Right lobe of liver (tissue), 6 donors: ENCODE data around the gene USP22. TPM values are rescaled to one million over a fixed set of nuclear protein-coding genes. Genes with fewer than 3 reads are reported as not detected.
"Not testable (repeated sequence)": the region's sequence is repeated elsewhere in the genome, so short reads cannot be mapped to it uniquely, and the experiment has no call there.

Experiments
- ATAC-seq, 4 donors: fragments of 200-7000 bp; cut with Tn5 transposase; one replicate each; pipeline ENCODE4 v1.9.1; 2020; ENCODE audit warnings: mild to moderate bottlenecking in 4 of 4, moderate library complexity in 4 of 4
- DNase-seq, 3 donors: peaks; one replicate each; pipeline ENCODE4 v3.0.0-alpha.2; 2020
- H3K27ac ChIP-seq, 3 donors: fragments of 200-600 bp; one replicate each; pipeline ENCODE4 v1.8.0; 2022
- H3K27me3 ChIP-seq, 2 donors: fragments of 200-600 bp; one replicate each; pipeline ENCODE4 v1.8.0; 2022
- H3K36me3 ChIP-seq, 4 donors: fragments of 200-600 bp; sonication (generic) in 1 of 4; one replicate each; pipeline versions ENCODE4 v1.5.1 to v1.8.0; 2017 to 2022; ENCODE audit warnings: control low read depth in 1 of 4
- H3K4me1 ChIP-seq, 4 donors: fragments of 200-600 bp; sonication (generic) in 1 of 4; one replicate each; pipeline versions ENCODE4 v1.5.1 to v1.8.0; 2017 to 2022; ENCODE audit warnings: control low read depth in 1 of 4
- H3K4me3 ChIP-seq, 3 donors: fragments of 200-600 bp; one replicate each; pipeline ENCODE4 v1.8.0; 2022
- H3K9me3 ChIP-seq, 4 donors: fragments of 200-600 bp; sonication (generic) in 1 of 4; one replicate each; pipeline versions ENCODE4 v1.5.1 to v1.8.0; 2017 to 2022; ENCODE audit warnings: control low read depth in 1 of 4
- POLR2A ChIP-seq: fragments of 450-650 bp; IDR thresholded peaks from one replicate; pipeline ENCODE4 v1.6.1; 2017; ENCODE audit warnings: antibody characterized with exemption, mild to moderate bottlenecking
- WGBS: methylation state at CpG from one replicate; pipeline ENCODE4 v1.1.6; 2018; ENCODE audit warnings: low coverage, low lambda C conversion rate; ENCODE audit not compliant: insufficient coverage; ENCODE audit errors: missing lambda C conversion rate; 5-methylcytosine and 5-hydroxymethylcytosine counted together
- intact Hi-C, 2 donors: fragments of 100-400 bp; cut with DNase I; formaldehyde crosslinking; loops; one replicate each; pipeline versions ENCODE4 v1.11.2 to v1.14.1; 2022
- total RNA-seq, 6 experiments: library from RNA; depleted of rRNA in 2 of 6; stranded (reverse); fragments of >200 nt in 2 of 6; fragmentation: NEBNext Ultra II Directional in 3 of 6; extraction: Animal tissue kit (Norgen Biotek cat#: 25700) in 3 of 6; gene quantifications; one replicate each; pipeline versions ENCODE4 v1.1.0 to v1.2.4, GENCODE V29; 2016 to 2023
- TF ChIP-seq, protein P1 (sequence below), 4 donors: fragments of 200-600 bp in 3 of 4; fragments of 450-650 bp in 1 of 4; IDR thresholded peaks; one replicate each; pipeline versions ENCODE4 v1.5.1 to v1.8.0; 2016 to 2022; ENCODE audit warnings: antibody characterized with exemption in 4 of 4, mild to moderate bottlenecking in 2 of 4
- donor health status: DM: no; HTN: yes; CAD: no.
- donor health status: DM: no; HTN: no; CAD: no.
- donor health status: DM: no; HTN: no; CAD: no.
- donor health status: DM: no; HTN: yes; CAD: no.
- donor health status: DM: no; HTN: yes; CAD: no.

USP22 gene
- total RNA-seq, 6 experiments from 2014 or later = 69.8 to 81.2 (median 77.7) TPM

DNA sequence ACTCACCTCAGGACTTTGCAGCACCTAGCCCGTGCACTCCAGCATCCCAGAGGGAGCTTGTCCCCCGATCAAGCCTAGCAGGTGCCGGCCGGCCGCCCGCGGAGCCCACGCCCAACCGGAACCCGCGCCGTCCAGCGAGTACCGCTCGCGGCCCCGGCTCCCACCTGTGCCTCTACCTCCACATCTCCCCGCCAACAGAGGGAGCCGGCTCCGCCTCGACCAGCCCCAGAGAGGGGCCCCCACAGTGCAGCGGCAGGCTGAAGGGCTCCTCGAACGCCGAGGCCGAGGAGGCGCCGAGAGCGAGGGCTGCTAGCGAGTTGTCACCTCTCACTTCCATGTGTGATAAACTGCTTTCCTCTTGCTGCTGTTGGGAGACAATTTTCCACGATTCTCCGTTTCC lies 42.9 kb upstream of the USP22 start:
- TF ChIP-seq, protein P1, sequence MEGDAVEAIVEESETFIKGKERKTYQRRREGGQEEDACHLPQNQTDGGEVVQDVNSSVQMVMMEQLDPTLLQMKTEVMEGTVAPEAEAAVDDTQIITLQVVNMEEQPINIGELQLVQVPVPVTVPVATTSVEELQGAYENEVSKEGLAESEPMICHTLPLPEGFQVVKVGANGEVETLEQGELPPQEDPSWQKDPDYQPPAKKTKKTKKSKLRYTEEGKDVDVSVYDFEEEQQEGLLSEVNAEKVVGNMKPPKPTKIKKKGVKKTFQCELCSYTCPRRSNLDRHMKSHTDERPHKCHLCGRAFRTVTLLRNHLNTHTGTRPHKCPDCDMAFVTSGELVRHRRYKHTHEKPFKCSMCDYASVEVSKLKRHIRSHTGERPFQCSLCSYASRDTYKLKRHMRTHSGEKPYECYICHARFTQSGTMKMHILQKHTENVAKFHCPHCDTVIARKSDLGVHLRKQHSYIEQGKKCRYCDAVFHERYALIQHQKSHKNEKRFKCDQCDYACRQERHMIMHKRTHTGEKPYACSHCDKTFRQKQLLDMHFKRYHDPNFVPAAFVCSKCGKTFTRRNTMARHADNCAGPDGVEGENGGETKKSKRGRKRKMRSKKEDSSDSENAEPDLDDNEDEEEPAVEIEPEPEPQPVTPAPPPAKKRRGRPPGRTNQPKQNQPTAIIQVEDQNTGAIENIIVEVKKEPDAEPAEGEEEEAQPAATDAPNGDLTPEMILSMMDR (IDR thresholded peaks at IDR 0.05) = no peak
- H3K4me1 ChIP-seq = no peaks in the 10 kb centered on the region
- ATAC-seq = no peak
- 64% methylated on average over 2 of the region's 32 CpGs for WGBS
- H3K9me3 ChIP-seq = no peaks in the 10 kb centered on the region
- intact Hi-C loops = no loop called here
- H3K27me3 ChIP-seq = no peaks in the 10 kb centered on the region
- no peaks in the 10 kb centered on the region for H3K36me3 ChIP-seq
- DNase-seq = no peak
- H3K4me3 ChIP-seq = no peak overlapping the region
- H3K27ac ChIP-seq = no peak overlapping the region

DNA sequence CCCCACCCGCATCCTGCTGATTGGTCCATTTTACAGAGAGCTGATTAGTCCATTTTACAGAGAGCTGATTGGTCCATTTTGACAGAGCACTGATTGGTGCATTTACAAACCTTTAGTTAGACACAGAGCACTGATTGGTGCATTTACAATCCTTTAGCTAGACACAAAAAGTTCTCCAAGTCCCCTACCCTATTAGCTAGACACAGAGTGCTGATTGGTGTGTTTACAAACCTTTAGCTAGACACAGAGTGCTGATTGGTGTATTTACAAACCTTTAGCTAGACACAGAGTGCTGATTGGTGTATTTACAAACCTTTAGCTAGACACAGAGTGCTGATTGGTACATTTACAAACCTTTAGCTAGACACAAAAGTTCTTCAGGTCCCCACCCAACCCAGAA lies 42.5 kb upstream of the USP22 start:
- ATAC-seq, H3K36me3 ChIP-seq, H3K9me3 ChIP-seq, H3K4me1 ChIP-seq, H3K27me3 ChIP-seq, DNase-seq, H3K4me3 ChIP-seq, H3K27ac ChIP-seq, intact Hi-C loops: not testable (repeated sequence)
- WGBS = no CpG with 5 or more reads among the region's 1 CpG

DNA sequence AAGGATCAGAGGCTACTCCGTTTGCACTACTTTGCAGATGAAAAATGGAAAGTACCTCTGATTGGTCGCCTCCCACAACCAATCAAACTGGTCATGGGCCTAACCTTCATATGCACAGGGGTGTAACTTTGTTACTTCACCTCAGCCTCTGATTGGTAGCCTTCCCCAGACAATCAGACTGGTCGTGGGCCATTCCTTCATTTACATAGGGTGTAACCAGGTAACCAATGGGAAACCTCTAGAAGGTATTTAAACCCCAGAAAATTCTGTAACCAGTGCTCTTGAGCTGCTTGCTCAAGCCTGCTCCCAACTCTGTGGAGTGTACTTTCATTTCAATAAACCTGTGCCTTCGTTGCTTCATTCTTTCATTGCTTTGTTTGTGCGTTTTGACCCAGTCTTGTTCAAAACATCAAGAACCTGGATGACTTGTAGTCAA lies 39.2 kb upstream of the USP22 start:
- Histone ChIP-seq H3K4me3 (no peak overlapping the region), H3K9me3 (no peaks in the 10 kb centered on the region), H3K27me3 (no peaks in the 10 kb centered on the region), H3K27ac (no peak overlapping the region), H3K4me1 (no peaks in the 10 kb centered on the region), H3K36me3 (no peaks in the 10 kb centered on the region)
- DNase-seq (no peak), ATAC-seq (no peak)
- TF ChIP-seq, protein P1 (IDR thresholded peaks at IDR 0.05) = no peak
- TF ChIP-seq POLR2A = no peak
- intact Hi-C loops = no loop called here
- WGBS = 92% methylated on average over 4 of the region's 5 CpGs

DNA sequence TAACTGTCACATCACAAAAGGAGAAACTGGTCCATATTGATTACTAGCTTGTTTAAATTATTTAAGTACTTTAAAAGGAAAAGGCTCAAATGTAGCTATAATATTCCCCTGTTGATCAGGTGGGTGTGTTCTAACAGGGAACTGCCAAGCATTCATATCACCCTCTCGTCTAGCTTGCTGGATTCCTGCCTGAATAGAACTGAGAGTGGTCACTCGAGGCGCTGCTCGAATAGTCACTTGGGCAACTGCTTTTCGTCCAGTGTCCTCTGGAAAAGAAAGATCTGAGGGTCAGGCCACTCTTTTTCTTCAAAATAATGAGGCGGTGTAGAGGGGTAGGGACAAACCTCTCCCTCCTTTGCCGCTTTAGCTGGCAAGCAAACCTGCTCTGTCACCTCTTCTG lies 36.4 kb upstream of the USP22 start:
- DNase-seq = no peak
- TF ChIP-seq, protein P1 (IDR thresholded peaks at IDR 0.05) = no peak
- no peak for TF ChIP-seq POLR2A
- Histone ChIP-seq H3K9me3 (no peaks in the 10 kb centered on the region), H3K27ac (no peak overlapping the region), H3K36me3 (no peaks in the 10 kb centered on the region), H3K4me3 (no peak overlapping the region), H3K27me3 (no peaks in the 10 kb centered on the region), H3K4me1 (no peaks in the 10 kb centered on the region)
- ATAC-seq = no peak
- WGBS = 100% methylated on average over 3 of the region's 7 CpGs
- intact Hi-C loops = no loop called here

DNA sequence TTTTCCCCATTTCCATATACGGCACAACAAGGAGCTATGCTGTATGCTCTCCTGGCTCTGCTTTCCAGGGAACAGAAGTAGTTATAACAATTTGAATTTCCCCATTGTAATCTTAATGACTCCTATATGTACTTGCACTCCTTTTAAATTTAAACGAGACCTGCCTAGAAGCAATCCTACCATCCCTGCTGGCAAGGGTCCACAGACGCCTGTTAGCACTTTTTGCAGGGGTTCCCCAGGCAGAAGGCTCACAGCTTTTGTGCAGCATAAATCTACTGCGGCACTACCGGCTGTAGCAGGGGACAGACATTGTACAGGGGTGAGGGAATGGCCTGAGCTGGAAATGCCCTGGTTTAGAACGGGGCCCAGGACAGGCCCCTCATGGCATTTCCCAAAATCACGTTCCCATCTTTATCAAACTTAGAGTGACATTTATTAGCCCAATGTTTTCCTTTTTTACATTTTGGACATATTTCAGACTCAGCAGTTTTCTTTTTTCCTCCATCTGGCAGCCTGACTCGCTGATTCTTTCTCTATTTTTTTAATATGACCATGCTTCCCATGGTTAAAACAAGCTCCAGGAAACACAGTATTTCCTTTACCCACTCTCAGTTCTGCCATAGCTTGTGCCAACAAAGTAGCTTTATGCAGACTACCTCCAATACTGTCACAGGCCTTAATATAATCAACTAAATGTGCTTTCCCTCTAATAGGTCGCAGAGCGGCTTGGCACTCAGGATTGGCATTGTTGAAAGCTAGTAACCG lies 35.4 kb upstream of the USP22 start:
- H3K27me3 ChIP-seq = no peaks in the 10 kb centered on the region
- no peak for TF ChIP-seq POLR2A
- TF ChIP-seq, protein P1 (IDR thresholded peaks at IDR 0.05) = no peak

More for the DNA sequence above, 35.4 kb upstream of the USP22 start:
- 64% methylated on average over 10 of the region's 11 CpGs for WGBS
- H3K4me1 ChIP-seq = no peaks in the 10 kb centered on the region
- H3K27ac ChIP-seq = no peak overlapping the region
- H3K4me3 ChIP-seq = no peak overlapping the region
- DNase-seq (no peak), ATAC-seq (no peak)
- no peaks in the 10 kb centered on the region for H3K36me3 ChIP-seq
- intact Hi-C loops = no loop called here
- H3K9me3 ChIP-seq = no peaks in the 10 kb centered on the region
